Sigmoid colon (tissue), 7 donors: ENCODE results near the gene GGA3. TPM values are rescaled to one million over a fixed set of nuclear protein-coding genes. Genes with fewer than 3 reads are reported as not detected.
A peak's percentile ranks its signal among the peaks of the same experiment; 100 is the strongest.
"Not testable (repeated sequence)": the region's sequence is repeated elsewhere in the genome, so short reads cannot be mapped to it uniquely, and the experiment has no call there.

ENCODE experiments used
- DNase-seq: peaks from one replicate; pipeline ENCODE4 v3.0.0-alpha.2; 2019
- H3K27ac ChIP-seq, 4 donors: fragments of 200-600 bp; sonication (generic); one replicate each; pipeline ENCODE4 v1.5.1; 2016 to 2019; ENCODE audit warnings: mild to moderate bottlenecking in 1 of 4
- H3K27me3 ChIP-seq, 3 donors: fragments of 200-600 bp; sonication (generic); one replicate each; pipeline ENCODE4 v1.5.1; 2019; ENCODE audit warnings: mild to moderate bottlenecking in 1 of 3
- H3K36me3 ChIP-seq, 4 donors: fragments of 200-600 bp; sonication (generic); one replicate each; pipeline ENCODE4 v1.5.1; 2016 to 2019
- H3K4me1 ChIP-seq, 4 donors: fragments of 200-600 bp; sonication (generic); one replicate each; pipeline ENCODE4 v1.5.1; 2017 to 2019
- H3K4me3 ChIP-seq, 4 donors: fragments of 200-600 bp; sonication (generic); one replicate each; pipeline ENCODE4 v1.5.1; 2017 to 2019; ENCODE audit warnings: mild to moderate bottlenecking in 2 of 4, moderate library complexity in 1 of 4
- H3K9me3 ChIP-seq, 4 donors: fragments of 200-600 bp in 3 of 4; sonication (generic) in 3 of 4; one replicate each; pipeline versions ENCODE4 v1.5.1 to v1.6.1; 2013 to 2019
- EP300 ChIP-seq, 4 donors: sonication (generic); formaldehyde crosslinking; IDR thresholded peaks; one replicate each; pipeline ENCODE4 v1.6.1; 2017; ENCODE audit warnings: antibody characterized with exemption in 4 of 4
- POLR2A ChIP-seq, 2 donors: fragments of 450-650 bp; IDR thresholded peaks; one replicate each; pipeline ENCODE4 v1.6.1; 2016; ENCODE audit warnings: antibody characterized with exemption in 2 of 2, mild to moderate bottlenecking in 2 of 2, moderate library complexity in 2 of 2
- POLR2AphosphoS5 ChIP-seq, 4 donors: sonication (generic); formaldehyde crosslinking; IDR thresholded peaks; one replicate each; pipeline ENCODE4 v1.6.1; 2017; ENCODE audit warnings: antibody characterized with exemption in 4 of 4
- WGBS, 2 donors: extraction: QIAGEN DNeasy Blood & Tissue Kit; methylation state at CpG; one replicate each; pipeline ENCODE4 v1.1.7; 2013; 5-methylcytosine and 5-hydroxymethylcytosine counted together
- intact Hi-C: fragments of 100-400 bp; cut with DNase I; formaldehyde crosslinking; loops from one replicate; pipeline ENCODE4 v1.15.1; 2023
- polyA plus RNA-seq, 3 donors: library from polyadenylated mRNA; stranded (reverse); fragments of 200-250 nt; gene quantifications; one replicate each; pipeline ENCODE4 v1.2.3, GENCODE V29; 2013
- total RNA-seq, 4 donors: library from RNA; depleted of rRNA; stranded (reverse); fragments of >200 nt; gene quantifications; one replicate each; pipeline ENCODE4 v1.1.0, GENCODE V29; 2016
- TF ChIP-seq, protein P1 (sequence below), 4 experiments: fragments of 450-650 bp in 3 of 4; fragments of 200-600 bp in 1 of 4; IDR thresholded peaks; one replicate each; pipeline ENCODE4 v1.5.1; 2016 to 2019; ENCODE audit warnings: antibody characterized with exemption in 4 of 4, mild to moderate bottlenecking in 3 of 4, moderate library complexity in 2 of 4
- donor health status: healthy with polysubstance abuse.
- donor health status: Bipolar disorder and iron deficiency.
- donor health status: healthy.

The GGA3 gene
- total and polyA plus RNA-seq, 7 donors, result 10.2 to 35.8 (median 17.4) TPM

DNA sequence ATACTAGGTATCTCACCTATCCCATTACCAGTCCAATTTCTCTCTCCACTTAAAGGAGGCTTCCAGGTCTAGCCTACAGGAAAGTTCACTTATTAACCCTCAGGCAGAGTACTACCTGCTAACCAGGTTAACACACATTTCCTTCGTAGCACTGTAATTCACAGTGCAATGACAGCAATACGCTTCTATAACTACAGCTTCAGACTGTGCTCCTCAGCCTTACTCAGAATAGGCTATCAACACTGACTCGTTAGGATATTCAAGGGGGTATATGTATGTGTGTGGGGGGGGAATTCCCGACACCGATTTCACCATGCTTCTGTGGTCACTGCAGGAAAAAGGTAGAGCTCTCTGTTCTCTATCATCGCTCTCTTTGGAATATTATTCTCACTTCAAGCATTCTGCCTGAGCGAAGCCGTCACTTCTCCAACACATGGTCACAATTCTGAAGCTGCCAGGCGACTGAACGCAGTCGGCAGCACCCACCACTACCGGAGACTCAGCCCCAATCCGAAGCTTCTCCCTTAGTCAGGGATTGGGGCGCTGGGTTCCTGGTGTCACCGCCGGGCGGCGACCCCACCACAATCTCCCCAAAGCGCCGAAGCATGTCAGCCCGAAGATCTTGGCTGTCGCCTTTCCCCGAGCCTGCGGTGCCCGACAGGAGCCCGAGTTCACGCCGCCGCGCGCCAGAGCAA lies 618 bp downstream of the GGA3 start:
- DNase-seq, result no peak
- no peaks in the 10 kb centered on the region for H3K9me3 ChIP-seq
- H3K4me1 ChIP-seq, result peaks cover 0 to 34% (median 32%) of the 10 kb centered on the region in 4 donors
- intact Hi-C loops, result loop anchor here (2.0 kb wide), 1 partner anchor 56 kb away; the partner anchor contains the start of gene NUP85
- H3K27me3 ChIP-seq, result no peaks in the 10 kb centered on the region
- 1 to 2% methylated on average over 31 of the region's 31 CpGs for WGBS, 2 donors
- H3K36me3 ChIP-seq, result peaks cover 7 to 30% (median 15%) of the 10 kb centered on the region in 4 donors
- peak overlapping the region; percentile 87 to 96 (median 94) for H3K27ac ChIP-seq
- peak overlapping the region; percentile 72 to 99 (median 92) for H3K4me3 ChIP-seq
- TF ChIP-seq EP300 (IDR thresholded peaks at IDR 0.05), result no peak
- TF ChIP-seq POLR2AphosphoS5 (IDR thresholded peaks at IDR 0.05), result no peak
- no peak for TF ChIP-seq POLR2A (IDR thresholded peaks at IDR 0.05)
- TF ChIP-seq, protein P1, sequence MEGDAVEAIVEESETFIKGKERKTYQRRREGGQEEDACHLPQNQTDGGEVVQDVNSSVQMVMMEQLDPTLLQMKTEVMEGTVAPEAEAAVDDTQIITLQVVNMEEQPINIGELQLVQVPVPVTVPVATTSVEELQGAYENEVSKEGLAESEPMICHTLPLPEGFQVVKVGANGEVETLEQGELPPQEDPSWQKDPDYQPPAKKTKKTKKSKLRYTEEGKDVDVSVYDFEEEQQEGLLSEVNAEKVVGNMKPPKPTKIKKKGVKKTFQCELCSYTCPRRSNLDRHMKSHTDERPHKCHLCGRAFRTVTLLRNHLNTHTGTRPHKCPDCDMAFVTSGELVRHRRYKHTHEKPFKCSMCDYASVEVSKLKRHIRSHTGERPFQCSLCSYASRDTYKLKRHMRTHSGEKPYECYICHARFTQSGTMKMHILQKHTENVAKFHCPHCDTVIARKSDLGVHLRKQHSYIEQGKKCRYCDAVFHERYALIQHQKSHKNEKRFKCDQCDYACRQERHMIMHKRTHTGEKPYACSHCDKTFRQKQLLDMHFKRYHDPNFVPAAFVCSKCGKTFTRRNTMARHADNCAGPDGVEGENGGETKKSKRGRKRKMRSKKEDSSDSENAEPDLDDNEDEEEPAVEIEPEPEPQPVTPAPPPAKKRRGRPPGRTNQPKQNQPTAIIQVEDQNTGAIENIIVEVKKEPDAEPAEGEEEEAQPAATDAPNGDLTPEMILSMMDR (IDR thresholded peaks at IDR 0.05), result no peak

DNA sequence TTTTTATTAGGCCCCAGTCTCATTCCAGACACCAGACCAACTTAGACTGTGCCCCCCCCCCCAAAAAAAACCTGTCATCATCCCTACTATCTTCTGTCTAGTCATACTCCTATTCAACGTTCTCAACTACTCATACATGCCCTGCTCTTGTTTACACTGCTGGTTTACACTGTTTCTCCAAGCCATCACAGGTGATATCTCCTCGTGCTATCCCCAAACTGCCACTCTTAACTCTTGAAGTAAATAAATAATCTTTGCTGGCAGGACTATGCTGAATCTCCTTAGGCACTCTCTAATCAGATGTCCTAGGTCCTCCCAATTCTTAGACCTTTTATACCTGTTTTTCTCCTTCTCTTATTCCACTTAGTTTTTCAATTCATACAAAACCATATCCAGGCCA lies 4.2 kb downstream of the GGA3 start:
- peaks cover 0 to 25% (median 23%) of the 10 kb centered on the region in 4 donors for H3K4me1 ChIP-seq
- DNase-seq, H3K9me3 ChIP-seq, H3K27me3 ChIP-seq, H3K4me3 ChIP-seq, H3K36me3 ChIP-seq, intact Hi-C loops, H3K27ac ChIP-seq: not testable (repeated sequence)
- WGBS, 2 donors, result 17 to 55% methylated on average over 2 of the region's 2 CpGs

DNA sequence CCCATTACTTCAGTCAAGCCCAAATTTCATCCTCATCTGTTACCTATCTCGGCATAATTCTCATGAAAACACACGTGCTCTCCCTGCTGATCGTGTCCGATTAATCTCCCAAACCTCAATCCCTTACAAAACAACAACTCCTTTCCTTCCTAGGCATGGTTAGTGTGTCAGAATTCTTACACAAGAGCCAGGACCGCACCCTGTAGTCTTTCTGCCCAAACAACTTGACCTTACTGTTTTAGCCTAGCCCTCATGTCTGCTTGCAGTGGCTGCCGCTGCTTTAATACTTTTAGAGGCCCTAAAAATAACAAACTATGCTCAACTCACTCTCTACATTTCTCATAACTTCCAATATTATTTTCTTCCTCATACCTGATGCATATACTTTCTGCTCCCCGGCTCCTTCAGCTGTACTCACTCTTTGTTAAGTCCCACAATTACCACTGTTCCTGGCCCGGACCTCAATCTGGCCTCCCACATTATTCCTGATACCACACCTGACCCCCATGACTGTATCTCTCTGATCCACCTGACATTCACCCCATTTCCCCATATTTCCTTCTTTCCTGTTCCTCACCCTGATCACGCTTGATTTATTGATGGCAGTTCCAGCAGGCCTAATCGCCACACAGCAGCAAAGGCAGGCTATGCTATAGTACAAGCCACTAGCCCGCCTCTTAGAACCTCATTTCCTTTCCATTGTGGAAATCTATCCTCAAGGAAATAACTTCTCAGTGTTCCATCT lies 5.3 kb downstream of the GGA3 start:
- DNase-seq, intact Hi-C loops, H3K9me3 ChIP-seq, H3K36me3 ChIP-seq, H3K4me3 ChIP-seq, H3K27ac ChIP-seq, H3K27me3 ChIP-seq: not testable (repeated sequence)
- peaks cover 0 to 25% (median 21%) of the 10 kb centered on the region in 4 donors for H3K4me1 ChIP-seq
- WGBS, 2 donors, result 76 to 79% methylated on average over 10 to 11 of the region's 11 CpGs

DNA sequence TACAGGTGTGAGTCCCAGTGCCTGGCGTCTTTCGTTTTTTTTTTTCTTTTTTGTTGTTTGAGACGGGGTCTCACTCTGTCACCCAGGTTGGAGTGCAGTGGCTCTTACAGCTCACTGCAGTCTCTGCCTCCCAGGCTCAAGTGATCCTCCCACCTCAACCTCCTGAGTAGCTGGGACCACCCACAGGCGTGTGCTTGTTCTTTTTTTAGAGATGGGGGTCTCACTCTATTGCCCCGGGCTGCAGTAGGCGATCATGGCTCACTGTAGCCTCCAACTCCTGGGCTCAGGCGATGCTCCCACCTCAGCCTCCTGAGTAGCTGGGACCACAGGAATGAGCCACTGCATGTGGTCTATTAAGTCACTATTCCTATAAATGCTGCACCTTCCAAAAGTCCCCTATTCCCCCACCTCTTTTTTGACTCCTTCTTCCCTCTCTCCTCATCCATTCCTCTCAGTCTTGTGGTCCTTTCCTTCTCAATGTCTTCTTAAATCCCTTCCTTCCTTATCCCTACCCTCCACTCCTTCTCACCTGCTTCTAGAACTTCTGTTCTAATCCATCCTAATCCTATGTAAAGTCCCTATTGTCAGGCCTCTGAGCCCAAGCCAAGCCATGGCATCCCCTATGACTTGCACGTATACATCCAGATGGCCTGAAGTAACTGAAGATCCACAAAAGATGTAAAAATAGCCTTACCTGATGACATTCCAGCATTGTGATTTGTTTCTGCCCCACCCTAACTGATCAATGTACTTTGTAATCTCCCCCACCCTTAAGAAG lies 9.2 kb downstream of the GGA3 start:
- H3K4me1 ChIP-seq, result peaks cover 0 to 17% (median 2%) of the 10 kb centered on the region in 4 donors
- H3K9me3 ChIP-seq, result no peaks in the 10 kb centered on the region
- no peak for TF ChIP-seq POLR2AphosphoS5 (IDR thresholded peaks at IDR 0.05)
- TF ChIP-seq POLR2A (IDR thresholded peaks at IDR 0.05), result no peak
- TF ChIP-seq, protein P1 (IDR thresholded peaks at IDR 0.05), result no peak
- no peak for TF ChIP-seq EP300 (IDR thresholded peaks at IDR 0.05)
- DNase-seq, result no peak
- H3K27ac ChIP-seq, result no peak overlapping the region
- intact Hi-C loops, result no loop called here
- H3K36me3 ChIP-seq, result no peaks in the 10 kb centered on the region
- H3K27me3 ChIP-seq, result no peaks in the 10 kb centered on the region
- WGBS, 2 donors, result 88 to 90% methylated on average over 8 of the region's 8 CpGs
- H3K4me3 ChIP-seq, result no peak overlapping the region

DNA sequence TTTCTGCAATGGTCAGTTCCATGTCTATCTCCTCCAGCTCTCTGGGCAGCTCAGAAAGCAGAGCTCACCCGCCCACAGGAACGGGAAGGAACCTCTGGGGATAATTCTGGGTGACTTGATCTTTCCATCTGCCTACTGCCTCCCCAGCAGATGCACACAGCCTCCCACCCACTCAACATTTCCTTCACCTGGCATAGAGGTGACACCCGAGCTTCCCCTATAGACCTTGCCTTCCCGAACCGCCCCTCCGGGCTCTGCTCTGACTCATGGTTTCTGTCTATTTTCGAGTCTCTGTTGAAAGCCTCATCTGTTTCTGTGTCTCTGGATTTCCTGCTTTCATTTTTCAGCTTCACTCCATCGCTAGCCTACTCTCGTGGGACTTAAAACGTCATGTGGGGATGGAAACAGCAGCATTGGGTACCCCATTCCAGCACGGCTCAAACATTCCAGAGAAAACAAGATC lies 11.4 kb downstream of the GGA3 start:
- 50 to 80% methylated on average over 11 of the region's 11 CpGs for WGBS, 2 donors
- no peaks in the 10 kb centered on the region for H3K27me3 ChIP-seq
- TF ChIP-seq EP300 (IDR thresholded peaks at IDR 0.05) (no peak), POLR2AphosphoS5 (IDR thresholded peaks at IDR 0.05) (no peak), POLR2A (IDR thresholded peaks at IDR 0.05) (no peak)
- H3K4me3 ChIP-seq, result no peak overlapping the region
- H3K27ac ChIP-seq, result peak overlapping the region; percentile 41 to 62 (median 52)
- no peak for DNase-seq
- peaks cover 4 to 18% (median 16%) of the 10 kb centered on the region in 4 donors for H3K36me3 ChIP-seq
- H3K4me1 ChIP-seq, result peaks cover 0 to 17% (median 2%) of the 10 kb centered on the region in 4 donors
- no peaks in the 10 kb centered on the region for H3K9me3 ChIP-seq
- intact Hi-C loops, result no loop called here
